NB4 (cell line): Measurements from ENCODE around the gene SF3A1.

Experiments
- CTCF ChIP-seq: IDR thresholded peaks from one replicate; pipeline ENCODE4 v1.5.1; 2012; ENCODE audit warnings: low read depth, low read length
- POLR2A ChIP-seq: IDR thresholded peaks from 2 replicates; pipeline ENCODE4 v1.6.1; 2011; ENCODE audit warnings: mild to moderate bottlenecking; ENCODE audit not compliant: insufficient read length; ENCODE audit errors: extremely low read depth

GRCh38 chr22:30348404-30348803 is 8.3 kb downstream of the SF3A1 start:
- no peak for TF ChIP-seq POLR2A
- TF ChIP-seq CTCF, result no peak
